Stimulated activated CD8-positive, alpha-beta memory T cell treated with anti-CD3 and anti-CD28 coated beads, Interleukin-7, amount 100 ng/mL, for 24 hours (primary cell): ENCODE measurements around the gene HLF.

Experiments used
- DNase-seq: peaks from one replicate; pipeline ENCODE4 v3.0.0-alpha.2; 2020; ENCODE audit warnings: low read depth

HLF gene

DNA sequence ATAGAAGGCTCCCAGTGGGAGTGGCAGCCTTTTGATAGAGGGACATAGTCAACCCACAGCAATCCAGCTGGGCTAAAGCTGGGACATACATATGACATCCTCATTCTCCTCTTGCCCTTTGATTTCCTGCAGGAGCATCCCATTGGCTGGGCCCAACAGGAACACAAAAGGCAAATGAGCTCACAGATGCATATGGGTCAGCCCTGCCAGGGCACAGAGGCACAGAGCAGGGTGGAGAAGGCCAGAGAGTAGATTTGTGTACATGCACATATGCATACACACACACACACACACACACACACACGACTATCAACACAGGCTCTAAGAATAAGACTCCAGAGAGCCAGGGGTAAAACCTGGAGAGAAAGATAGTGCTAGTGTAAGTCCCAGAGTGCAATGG is 98.3 kb downstream of the HLF start:
- DNase-seq, result no peak

DNA sequence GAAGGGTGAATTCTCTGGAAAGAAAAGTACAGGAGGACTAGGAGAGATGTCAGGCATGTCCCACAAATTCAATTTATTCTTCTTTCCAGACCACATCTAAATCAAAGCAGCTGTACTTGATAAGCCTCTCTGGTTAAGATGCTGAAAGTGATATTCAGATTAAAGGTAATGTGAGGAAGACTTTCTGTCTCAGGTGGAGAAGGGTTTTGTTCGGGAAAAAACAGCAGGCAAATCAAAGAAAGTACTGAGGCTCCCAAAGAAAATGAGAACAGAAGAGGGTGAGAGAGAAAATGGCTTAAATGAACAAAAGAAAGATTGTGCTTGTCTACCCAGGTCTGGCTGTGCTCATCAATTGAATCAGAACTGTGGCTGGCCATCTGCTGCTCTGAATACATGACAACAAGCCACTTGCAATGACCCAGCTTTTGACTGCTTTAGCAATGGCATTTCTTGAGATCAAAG is 101.3 kb downstream of the HLF start:
- DNase-seq, result no peak

DNA sequence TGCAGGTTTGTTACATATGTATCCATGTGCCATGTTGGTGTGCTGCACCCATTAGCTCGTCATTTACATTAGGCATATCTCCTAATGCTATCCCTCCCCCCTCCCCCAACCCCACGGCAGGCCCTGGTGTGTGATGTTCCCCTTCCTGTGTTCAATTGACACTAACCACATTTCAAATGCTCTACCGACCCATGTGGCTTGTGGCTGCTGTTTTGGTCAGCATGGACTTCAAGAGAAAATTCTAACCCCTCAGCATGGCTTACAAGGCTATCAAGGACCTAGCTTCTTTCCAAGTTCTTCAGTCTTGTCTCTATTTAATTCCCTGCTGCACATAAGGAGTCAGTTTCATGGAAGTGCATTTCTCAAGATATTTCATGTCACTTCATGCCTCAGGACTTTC is 103.9 kb downstream of the HLF start:
- DNase-seq, result no peak
